ENCODE data around the gene MEGF10. TPM values are rescaled to one million over a fixed set of nuclear protein-coding genes. Genes with fewer than 3 reads are reported as not detected.
"Not testable (repeated sequence)": the region's sequence is repeated elsewhere in the genome, so short reads cannot be mapped to it uniquely, and the experiment has no call there.

MEGF10 gene
- total RNA-seq: 0.26 TPM in 1 of 2 replicates, not detected in the other

- DNase-seq (ENCODE audit: low read depth): no peak
- FAIRE-seq: no peak
- TF ChIP-seq CTCF (IDR thresholded peaks at IDR 0.05; ENCODE audit: insufficient read depth, low read length, severe bottlenecking): peak; percentile 68
- peaks cover 17% of the 10 kb centered on the region for H3K27me3 ChIP-seq (ENCODE audit: control insufficient read depth, insufficient read depth, low read length)
- no peak within 1 kb of the TSS for H3K4me3 ChIP-seq (ENCODE audit: low read depth, low read length)
- no peaks in the 10 kb centered on the region for H3K36me3 ChIP-seq (ENCODE audit: control insufficient read depth, insufficient read depth, low read length)
Observed at GRCh38 chr5:127290019-127290945, at the start of gene MEGF10. TSS of gene MEGF10 (plus strand) at chr5:127290796. CDS start at chr5:127331309, 40,513 bp downstream.

- no peak overlapping the region for H3K4me3 ChIP-seq (ENCODE audit: low read depth, low read length)
- no peaks in the 10 kb centered on the region for H3K36me3 ChIP-seq (ENCODE audit: control insufficient read depth, insufficient read depth, low read length)
- no peaks in the 10 kb centered on the region for H3K27me3 ChIP-seq (ENCODE audit: control insufficient read depth, insufficient read depth, low read length)
- FAIRE-seq (no peak), DNase-seq (ENCODE audit: low read depth) (no peak)
- no peak for TF ChIP-seq CTCF (IDR thresholded peaks at IDR 0.05; ENCODE audit: insufficient read depth, low read length, severe bottlenecking)
Observed at GRCh38 chr5:127243011-127243410, 47.6 kb upstream of the MEGF10 start.

GRCh38 chr5:127254729-127255284 is 35.8 kb upstream of the MEGF10 start:
- no peak for TF ChIP-seq CTCF (IDR thresholded peaks at IDR 0.05; ENCODE audit: insufficient read depth, low read length, severe bottlenecking)
- H3K4me3 ChIP-seq (ENCODE audit: low read depth, low read length): no peak overlapping the region
- FAIRE-seq (no peak), DNase-seq (ENCODE audit: low read depth) (peak; percentile 76)
- H3K27me3 ChIP-seq (ENCODE audit: control insufficient read depth, insufficient read depth, low read length): no peaks in the 10 kb centered on the region
- no peaks in the 10 kb centered on the region for H3K36me3 ChIP-seq (ENCODE audit: control insufficient read depth, insufficient read depth, low read length)

- FAIRE-seq: no peak
- Histone ChIP-seq H3K36me3 (ENCODE audit: control insufficient read depth, insufficient read depth, low read length) (no peaks in the 10 kb centered on the region), H3K4me3 (ENCODE audit: low read depth, low read length) (no peak overlapping the region), H3K27me3 (ENCODE audit: control insufficient read depth, insufficient read depth, low read length) (no peaks in the 10 kb centered on the region)
- no peak for TF ChIP-seq CTCF (IDR thresholded peaks at IDR 0.05; ENCODE audit: insufficient read depth, low read length, severe bottlenecking)
- DNase-seq (ENCODE audit: low read depth): no peak
Observed at GRCh38 chr5:127256886-127257597, 33.6 kb upstream of the MEGF10 start.

- FAIRE-seq: no peak
- H3K27me3 ChIP-seq (ENCODE audit: control insufficient read depth, insufficient read depth, low read length): no peaks in the 10 kb centered on the region
- no peak for TF ChIP-seq CTCF (IDR thresholded peaks at IDR 0.05; ENCODE audit: insufficient read depth, low read length, severe bottlenecking)
- no peak for DNase-seq (ENCODE audit: low read depth)
- no peak overlapping the region for H3K4me3 ChIP-seq (ENCODE audit: low read depth, low read length)
- no peaks in the 10 kb centered on the region for H3K36me3 ChIP-seq (ENCODE audit: control insufficient read depth, insufficient read depth, low read length)
Observed at GRCh38 chr5:127260686-127261085, 29.9 kb upstream of the MEGF10 start.

- not testable (repeated sequence) for H3K27me3 ChIP-seq (ENCODE audit: control insufficient read depth, insufficient read depth, low read length); H3K4me3 ChIP-seq (ENCODE audit: low read depth, low read length); FAIRE-seq; H3K36me3 ChIP-seq (ENCODE audit: control insufficient read depth, insufficient read depth, low read length); DNase-seq (ENCODE audit: low read depth)
Observed at GRCh38 chr5:127265473-127265872, 25.1 kb upstream of the MEGF10 start.

GRCh38 chr5:127268342-127268741 is 22.3 kb upstream of the MEGF10 start:
- DNase-seq (ENCODE audit: low read depth); H3K4me3 ChIP-seq (ENCODE audit: low read depth, low read length); H3K27me3 ChIP-seq (ENCODE audit: control insufficient read depth, insufficient read depth, low read length); H3K36me3 ChIP-seq (ENCODE audit: control insufficient read depth, insufficient read depth, low read length); FAIRE-seq: not testable (repeated sequence)

- not testable (repeated sequence) for H3K4me3 ChIP-seq (ENCODE audit: low read depth, low read length); H3K36me3 ChIP-seq (ENCODE audit: control insufficient read depth, insufficient read depth, low read length); DNase-seq (ENCODE audit: low read depth); H3K27me3 ChIP-seq (ENCODE audit: control insufficient read depth, insufficient read depth, low read length); FAIRE-seq
Observed at GRCh38 chr5:127270713-127271112, 19.9 kb upstream of the MEGF10 start.

All from bronchial epithelial cell (primary cell).